Smooth muscle cell (in vitro differentiated cells): ENCODE measurements around the gene ADD1. TPM values are rescaled to one million over a fixed set of nuclear protein-coding genes. Genes with fewer than 3 reads are reported as not detected.

Experiments
- DNase-seq: peaks from one replicate; lab custom pipeline; 2025; ENCODE audit not compliant: unreplicated experiment; lab: John Stamatoyannopoulos, UW
- H2AFZ ChIP-seq: fragments of 200-600 bp; sonication (generic); 2 replicates; pipeline ENCODE4 v1.6.0; 2016; ENCODE audit warnings: antibody characterized with exemption, low read depth, mild to moderate bottlenecking
- H3F3A ChIP-seq: fragments of 200-600 bp; sonication (generic); 2 replicates; pipeline ENCODE4 v1.6.0; 2017; ENCODE audit warnings: antibody characterized with exemption, low read depth
- H3K27ac ChIP-seq: fragments of 200-600 bp; sonication (generic); 2 replicates; pipeline ENCODE4 v1.5.1; 2016; ENCODE audit warnings: low read depth, mild to moderate bottlenecking
- H3K27me3 ChIP-seq: fragments of 200-600 bp; sonication (generic); 2 replicates; pipeline ENCODE4 v1.6.1; 2016; ENCODE audit warnings: low read depth, mild to moderate bottlenecking
- H3K36me3 ChIP-seq: fragments of 200-600 bp; sonication (generic); 2 replicates; pipeline ENCODE4 v1.5.1; 2016; ENCODE audit warnings: low read depth
- H3K4me1 ChIP-seq: fragments of 200-600 bp; sonication (generic); 2 replicates; pipeline ENCODE4 v1.5.1; 2016; ENCODE audit warnings: low read depth
- H3K4me2 ChIP-seq: fragments of 200-600 bp; sonication (generic); 2 replicates; pipeline ENCODE4 v1.6.0; 2016; ENCODE audit warnings: mild to moderate bottlenecking
- H3K4me3 ChIP-seq: fragments of 200-600 bp; sonication (generic); 2 replicates; pipeline ENCODE4 v1.5.1; 2016; ENCODE audit warnings: mild to moderate bottlenecking
- H3K79me2 ChIP-seq: fragments of 200-600 bp; sonication (generic); 2 replicates; pipeline ENCODE4 v1.6.0; 2016; ENCODE audit warnings: low read depth, mild to moderate bottlenecking
- H3K9ac ChIP-seq: fragments of 200-600 bp; sonication (generic); 2 replicates; pipeline ENCODE4 v1.6.0; 2016; ENCODE audit warnings: low read depth
- H3K9me3 ChIP-seq: fragments of 200-600 bp; sonication (generic); replicated peaks from 2 replicates; pipeline ENCODE4 v1.5.1; 2016; ENCODE audit warnings: low read depth
- H4K20me1 ChIP-seq: fragments of 200-600 bp; sonication (generic); 2 replicates; pipeline ENCODE4 v1.6.0; 2016; ENCODE audit warnings: low read depth
- WGBS: methylation state at CpG from one replicate; pipeline ENCODE4 v1.1.7; 2016; ENCODE audit warnings: low lambda C conversion rate; 5-methylcytosine and 5-hydroxymethylcytosine counted together
- polyA plus RNA-seq: library from polyadenylated mRNA; unstranded; fragments of >200 nt; fragmentation: Nextera tagmentation; extraction: Ambion mirVana; gene quantifications from 2 replicates; pipeline ENCODE4 v1.2.1, GENCODE V29; 2016
- total RNA-seq: library from RNA; depleted of rRNA; stranded (reverse); fragments of >200 nt; gene quantifications from 2 replicates; pipeline ENCODE4 v1.2.3, GENCODE V29; 2014
- TF ChIP-seq, protein P1 (sequence below): fragments of 200-600 bp; sonication (generic); IDR thresholded peaks from 2 replicates; pipeline ENCODE4 v1.5.1; 2017; ENCODE audit warnings: borderline replicate concordance, mild to moderate bottlenecking, antibody characterized with exemption; ENCODE audit not compliant: insufficient read depth, poor library complexity, severe bottlenecking

The ADD1 gene
- total and polyA plus RNA-seq, 2 experiments from 2014 or later, result 109 to 175 TPM

GRCh38 chr4:2828758-2829181 lies 14.9 kb upstream of the ADD1 start:
- no peak overlapping the region for H2AFZ ChIP-seq
- H3K9me3 ChIP-seq, result no peaks in the 10 kb centered on the region
- peaks cover 22% of the 10 kb centered on the region for H4K20me1 ChIP-seq
- no peak overlapping the region for H3K4me2 ChIP-seq
- H3K27me3 ChIP-seq, result no peaks in the 10 kb centered on the region
- H3F3A ChIP-seq, result no peaks in the 10 kb centered on the region
- H3K27ac ChIP-seq, result no peak overlapping the region
- DNase-seq, result no peak
- no peak overlapping the region for H3K4me3 ChIP-seq
- no peak overlapping the region for H3K9ac ChIP-seq
- no peaks in the 10 kb centered on the region for H3K36me3 ChIP-seq
- TF ChIP-seq, protein P1, sequence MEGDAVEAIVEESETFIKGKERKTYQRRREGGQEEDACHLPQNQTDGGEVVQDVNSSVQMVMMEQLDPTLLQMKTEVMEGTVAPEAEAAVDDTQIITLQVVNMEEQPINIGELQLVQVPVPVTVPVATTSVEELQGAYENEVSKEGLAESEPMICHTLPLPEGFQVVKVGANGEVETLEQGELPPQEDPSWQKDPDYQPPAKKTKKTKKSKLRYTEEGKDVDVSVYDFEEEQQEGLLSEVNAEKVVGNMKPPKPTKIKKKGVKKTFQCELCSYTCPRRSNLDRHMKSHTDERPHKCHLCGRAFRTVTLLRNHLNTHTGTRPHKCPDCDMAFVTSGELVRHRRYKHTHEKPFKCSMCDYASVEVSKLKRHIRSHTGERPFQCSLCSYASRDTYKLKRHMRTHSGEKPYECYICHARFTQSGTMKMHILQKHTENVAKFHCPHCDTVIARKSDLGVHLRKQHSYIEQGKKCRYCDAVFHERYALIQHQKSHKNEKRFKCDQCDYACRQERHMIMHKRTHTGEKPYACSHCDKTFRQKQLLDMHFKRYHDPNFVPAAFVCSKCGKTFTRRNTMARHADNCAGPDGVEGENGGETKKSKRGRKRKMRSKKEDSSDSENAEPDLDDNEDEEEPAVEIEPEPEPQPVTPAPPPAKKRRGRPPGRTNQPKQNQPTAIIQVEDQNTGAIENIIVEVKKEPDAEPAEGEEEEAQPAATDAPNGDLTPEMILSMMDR, result no peak
- H3K79me2 ChIP-seq, result no peaks in the 10 kb centered on the region
- WGBS, result 94% methylated on average over 17 of the region's 17 CpGs
- no peaks in the 10 kb centered on the region for H3K4me1 ChIP-seq

DNA sequence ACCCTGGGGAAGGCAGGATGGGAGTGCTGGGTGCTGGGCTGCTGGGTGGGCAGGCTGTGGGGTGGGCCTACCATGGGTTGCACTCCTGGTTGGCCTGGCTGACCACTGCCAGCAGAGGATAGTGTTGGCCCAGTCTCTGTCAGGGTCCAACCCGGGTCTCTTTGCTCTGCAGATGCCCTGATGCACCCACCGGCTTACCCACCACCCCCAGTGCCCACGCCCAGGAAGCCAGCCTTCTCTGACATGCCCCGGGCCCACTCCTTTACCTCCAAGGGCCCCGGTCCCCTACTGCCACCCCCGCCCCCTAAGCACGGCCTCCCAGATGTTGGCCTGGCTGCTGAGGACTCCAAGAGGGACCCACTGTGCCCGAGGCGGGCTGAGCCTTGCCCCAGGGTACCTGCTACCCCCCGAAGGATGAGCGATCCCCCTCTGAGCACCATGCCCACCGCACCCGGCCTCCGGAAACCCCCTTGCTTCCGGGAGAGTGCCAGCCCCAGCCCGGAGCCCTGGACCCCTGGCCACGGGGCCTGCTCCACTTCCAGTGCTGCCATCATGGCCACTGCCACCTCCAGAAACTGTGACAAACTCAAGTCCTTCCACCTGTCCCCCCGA lies 14.2 kb upstream of the ADD1 start:
- H3K9ac ChIP-seq, result no peak overlapping the region
- no peaks in the 10 kb centered on the region for H3K9me3 ChIP-seq
- H3K4me2 ChIP-seq, result no peak overlapping the region
- no peak overlapping the region for H3K4me3 ChIP-seq
- H3K36me3 ChIP-seq, result no peaks in the 10 kb centered on the region
- H3F3A ChIP-seq, result no peaks in the 10 kb centered on the region
- TF ChIP-seq, protein P1, result no peak
- no peaks in the 10 kb centered on the region for H3K4me1 ChIP-seq
- H3K27me3 ChIP-seq, result no peaks in the 10 kb centered on the region
- peaks cover 17% of the 10 kb centered on the region for H4K20me1 ChIP-seq
- no peak overlapping the region for H3K27ac ChIP-seq
- H2AFZ ChIP-seq, result no peak overlapping the region
- 100% methylated on average over 7 of the region's 18 CpGs for WGBS
- no peak for DNase-seq
- no peaks in the 10 kb centered on the region for H3K79me2 ChIP-seq

- TF ChIP-seq, protein P1, result no peak
These were observed 13.7 kb upstream of the ADD1 start for GRCh38 chr4:2829933-2830451.

More at GRCh38 chr4:2829933-2830451, 13.7 kb upstream of the ADD1 start:
- Histone ChIP-seq H3K79me2 (no peaks in the 10 kb centered on the region), H3F3A (no peaks in the 10 kb centered on the region), H3K27me3 (no peaks in the 10 kb centered on the region), H3K36me3 (no peaks in the 10 kb centered on the region), H4K20me1 (peaks cover 13% of the 10 kb centered on the region), H3K4me3 (no peak overlapping the region), H3K4me1 (no peaks in the 10 kb centered on the region), H3K4me2 (no peak overlapping the region), H3K27ac (no peak overlapping the region), H3K9me3 (no peaks in the 10 kb centered on the region), H3K9ac (no peak overlapping the region), H2AFZ (no peak overlapping the region)
- WGBS, result 84% methylated on average over 19 of the region's 19 CpGs
- no peak for DNase-seq
